HG02852 (cell line): ENCODE measurements around the gene MPV17L2.
"Not testable (repeated sequence)": the region's sequence is repeated elsewhere in the genome, so short reads cannot be mapped to it uniquely, and the experiment has no call there.

Experiments
- ATAC-seq: cut with Tn5 transposase; IDR thresholded peaks from one replicate; pipeline ENCODE4 v1.9.1; 2021; ENCODE audit warnings: mild to moderate bottlenecking, moderate library complexity; ENCODE audit not compliant: unreplicated experiment

The MPV17L2 gene

GRCh38 chr19:18185538-18185937 lies 7.5 kb upstream of the MPV17L2 start:
- ATAC-seq = no peak

GRCh38 chr19:18190278-18190677 lies 2.7 kb upstream of the MPV17L2 start:
- no peak for ATAC-seq

- ATAC-seq = no peak
Measured at GRCh38 chr19:18191640-18192062, 1.4 kb upstream of the MPV17L2 start.

- peak; percentile 2 for ATAC-seq
Measured at GRCh38 chr19:18193388-18194180, 566 bp downstream of the MPV17L2 start.

GRCh38 chr19:18194181-18194530 lies 1.1 kb downstream of the MPV17L2 start:
- ATAC-seq = no peak

GRCh38 chr19:18194554-18195238 lies 1.7 kb downstream of the MPV17L2 start:
- ATAC-seq = no peak

- ATAC-seq = no peak
Measured at GRCh38 chr19:18196511-18196845, 3.5 kb downstream of the MPV17L2 start.

- ATAC-seq = no peak
Measured at GRCh38 chr19:18197306-18197705, 4.3 kb downstream of the MPV17L2 start.

GRCh38 chr19:18197941-18198340 lies 4.9 kb downstream of the MPV17L2 start:
- ATAC-seq = no peak

GRCh38 chr19:18198374-18198773 lies 5.4 kb downstream of the MPV17L2 start:
- no peak for ATAC-seq

GRCh38 chr19:18202397-18202777 lies 9.4 kb downstream of the MPV17L2 start:
- ATAC-seq = no peak

- no peak for ATAC-seq
Measured at GRCh38 chr19:18202778-18203407, 9.9 kb downstream of the MPV17L2 start.

- peak; percentile 19 for ATAC-seq
Measured at GRCh38 chr19:18203408-18203862, 10.4 kb downstream of the MPV17L2 start.

- ATAC-seq = peak; percentile 83
Measured at GRCh38 chr19:18203863-18204393, 10.9 kb downstream of the MPV17L2 start, which contains the start of gene RAB3A. Gene RAB3A (minus strand): TSS chr19:18204042. CDS start chr19:18202740, 1,302 bp downstream.

- peak; percentile 5 for ATAC-seq
Measured at GRCh38 chr19:18204394-18205199, 11.6 kb downstream of the MPV17L2 start.

- no peak for ATAC-seq
Measured at GRCh38 chr19:18205200-18205892, 12.3 kb downstream of the MPV17L2 start.

- ATAC-seq = no peak
Measured at GRCh38 chr19:18206018-18206417, 13.0 kb downstream of the MPV17L2 start.

- ATAC-seq = no peak
Measured at GRCh38 chr19:18208098-18208951, 15.3 kb downstream of the MPV17L2 start.

- not testable (repeated sequence) for ATAC-seq
Measured at GRCh38 chr19:18209912-18210311, 16.9 kb downstream of the MPV17L2 start.
